ENCODE data around the gene APPBP2. TPM values are rescaled to one million over a fixed set of nuclear protein-coding genes. Genes with fewer than 3 reads are reported as not detected.
"Not testable (repeated sequence)": the region's sequence is repeated elsewhere in the genome, so short reads cannot be mapped to it uniquely, and the experiment has no call there.

The APPBP2 gene
- total RNA-seq, 1 experiment from 2014 or later, result 33.1 TPM

DNA sequence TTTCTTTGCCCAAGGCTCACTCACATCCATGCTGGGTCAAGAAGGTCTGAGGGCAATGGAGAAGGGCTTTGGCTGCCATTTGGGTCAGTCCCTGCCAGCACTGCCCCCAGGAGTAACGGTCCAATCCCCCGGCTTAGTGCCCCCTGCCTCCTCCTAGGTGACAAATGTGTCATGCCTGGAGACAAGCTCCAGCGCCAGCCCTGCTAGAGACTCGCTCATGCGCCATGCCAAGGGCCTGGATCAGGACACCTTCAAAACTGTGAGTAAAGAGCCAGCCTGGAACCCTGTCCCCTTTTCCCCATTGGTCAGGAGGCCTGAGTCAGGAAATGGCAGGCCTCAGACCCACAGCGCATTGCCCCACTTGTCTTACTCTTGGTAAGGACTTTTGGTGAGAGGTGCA lies 100.4 kb downstream of the APPBP2 start:
- BruUV-seq (replicated peaks), result no TSS peak
- H3K4me1 Mint-ChIP-seq (ENCODE audit: insufficient read depth, unreplicated experiment), result no peaks in the 10 kb centered on the region
- intact Hi-C loops (cut with micrococcal nuclease), result no loop called here
- H3K27ac Mint-ChIP-seq (ENCODE audit: low read depth, unreplicated experiment), result no peak overlapping the region
- H3K27me3 Mint-ChIP-seq (ENCODE audit: insufficient read depth, unreplicated experiment), result no peaks in the 10 kb centered on the region
- no peak overlapping the region for H3K4me3 Mint-ChIP-seq (ENCODE audit: unreplicated experiment)
- CTCF ChIA-PET, result interaction anchor here (0.6 to 0.9 kb wide), 2 partner anchors 194 to 201 kb away, joined by 5 read pairs; no protein-coding TSS in a partner anchor
- H3K9me3 Mint-ChIP-seq (ENCODE audit: unreplicated experiment), result no peaks in the 10 kb centered on the region
- no peak for TF ChIP-seq CTCF (IDR thresholded peaks at IDR 0.05; ENCODE audit: unreplicated experiment)
- no peaks in the 10 kb centered on the region for H3K36me3 Mint-ChIP-seq (ENCODE audit: insufficient read depth, unreplicated experiment)
- POLR2A ChIA-PET, result no interaction called here
- no peak for DNase-seq (ENCODE audit: unreplicated experiment)

- Mint-ChIP-seq H3K27ac (ENCODE audit: low read depth, unreplicated experiment) (no peak overlapping the region), H3K9me3 (ENCODE audit: unreplicated experiment) (no peaks in the 10 kb centered on the region), H3K4me3 (ENCODE audit: unreplicated experiment) (no peak overlapping the region), H3K36me3 (ENCODE audit: insufficient read depth, unreplicated experiment) (no peaks in the 10 kb centered on the region), H3K4me1 (ENCODE audit: insufficient read depth, unreplicated experiment) (no peaks in the 10 kb centered on the region), H3K27me3 (ENCODE audit: insufficient read depth, unreplicated experiment) (no peaks in the 10 kb centered on the region)
- TF ChIP-seq CTCF (IDR thresholded peaks at IDR 0.05; ENCODE audit: unreplicated experiment), result no peak
- BruUV-seq (replicated peaks), result no TSS peak
- ChIA-PET POLR2A (interaction anchor here (0.6 to 0.9 kb wide), 2 partner anchors 70 to 172 kb away, joined by 3 read pairs; no protein-coding TSS in a partner anchor), CTCF (interaction anchor here (0.6 to 0.7 kb wide), 2 partner anchors 11 to 161 kb away, joined by 3 read pairs; no protein-coding TSS in a partner anchor)
- intact Hi-C loops (cut with micrococcal nuclease), result no loop called here
- DNase-seq (ENCODE audit: unreplicated experiment), result no peak
Observed at GRCh38 chr17:60423865-60424264, 102.2 kb downstream of the APPBP2 start.

DNA sequence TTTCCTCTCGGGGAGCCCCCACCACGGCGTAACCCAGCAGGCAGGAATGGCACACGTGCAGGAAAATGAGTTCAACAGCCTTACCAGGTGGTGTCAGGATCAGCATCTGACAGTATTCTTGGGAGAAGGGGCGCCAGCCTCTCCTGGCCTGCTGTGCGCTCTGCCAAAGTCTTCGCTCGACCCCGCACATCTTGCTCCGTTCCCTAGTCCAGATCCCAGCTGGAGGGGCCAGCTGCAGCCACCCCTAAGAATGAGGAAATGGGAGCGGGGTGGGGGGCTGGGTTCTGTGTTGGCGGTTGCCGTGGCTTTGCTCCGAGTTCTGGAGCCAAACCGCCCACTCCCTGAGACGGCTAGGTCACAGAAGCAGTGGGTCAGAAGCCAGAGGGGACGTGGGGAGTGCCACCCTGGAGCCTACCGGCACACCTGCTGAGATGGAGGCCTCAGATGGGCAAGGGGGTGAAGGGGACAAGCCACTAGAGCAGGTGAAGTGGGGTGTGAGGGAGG lies 103.8 kb downstream of the APPBP2 start, which contains the start of gene CHCT1:
Gene CHCT1 (plus strand): TSS at position 328 of the 504 bp plus-strand sequence. CDS start 104 bp downstream, at position 432.
- no peak for DNase-seq (ENCODE audit: unreplicated experiment)
- H3K27me3 Mint-ChIP-seq (ENCODE audit: insufficient read depth, unreplicated experiment), result no peaks in the 10 kb centered on the region
- ChIA-PET CTCF (no interaction called here), POLR2A (no interaction called here)
- no peak within 1 kb of the TSS for H3K4me3 Mint-ChIP-seq (ENCODE audit: unreplicated experiment)
- H3K4me1 Mint-ChIP-seq (ENCODE audit: insufficient read depth, unreplicated experiment), result no peaks in the 10 kb centered on the region
- no peak for TF ChIP-seq CTCF (IDR thresholded peaks at IDR 0.05; ENCODE audit: unreplicated experiment)
- H3K27ac Mint-ChIP-seq (ENCODE audit: low read depth, unreplicated experiment), result no peak within 1 kb of the TSS
- no TSS peak for BruUV-seq (replicated peaks)
- intact Hi-C loops (cut with micrococcal nuclease), result no loop called here
- no peaks in the 10 kb centered on the region for H3K36me3 Mint-ChIP-seq (ENCODE audit: insufficient read depth, unreplicated experiment)
- no peaks in the 10 kb centered on the region for H3K9me3 Mint-ChIP-seq (ENCODE audit: unreplicated experiment)

DNA sequence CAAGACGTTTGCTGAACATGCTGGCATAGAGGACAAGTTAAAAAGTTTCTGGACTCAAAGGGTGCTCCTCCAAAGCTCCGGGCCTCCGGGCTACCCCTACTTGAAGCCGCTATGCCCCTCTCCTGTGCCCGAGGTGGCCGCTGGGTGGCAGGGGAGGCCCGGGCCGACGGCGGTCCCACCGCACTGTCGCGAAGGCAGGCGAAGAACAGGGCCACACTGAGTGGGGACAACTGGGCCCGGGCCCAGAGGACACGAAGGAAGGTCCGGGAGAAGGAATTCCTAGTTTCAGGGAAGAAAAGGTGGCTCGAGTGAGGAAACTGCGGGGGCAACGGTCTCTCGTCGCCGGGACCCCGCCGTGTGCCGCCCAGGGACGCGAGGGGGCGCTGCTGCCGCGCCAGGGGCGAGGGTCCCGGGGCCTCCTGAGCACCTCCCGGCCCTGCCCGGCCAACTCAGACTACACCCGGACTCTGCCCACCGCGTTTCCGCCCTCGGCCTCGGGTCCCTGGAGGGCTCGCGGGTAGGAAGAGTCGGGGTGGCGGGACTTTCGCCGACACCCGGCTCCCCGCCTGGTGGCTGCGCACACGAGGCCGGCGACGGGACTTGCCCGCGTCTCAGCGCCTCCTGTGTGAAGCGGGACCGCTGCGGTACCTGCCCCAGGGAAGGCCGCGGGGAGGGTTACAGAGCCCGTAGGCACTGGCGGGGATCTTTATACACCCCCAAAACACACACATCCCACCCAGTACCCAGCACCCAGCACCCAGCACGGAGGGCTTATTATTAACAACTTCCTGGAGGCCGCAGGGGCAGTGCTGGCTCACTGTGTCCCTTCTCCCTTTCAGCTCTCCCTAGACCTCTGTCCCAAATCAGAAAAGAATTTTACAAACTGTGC lies 104.5 kb downstream of the APPBP2 start:
- Mint-ChIP-seq H3K4me3 (ENCODE audit: unreplicated experiment) (no peak overlapping the region), H3K9me3 (ENCODE audit: unreplicated experiment) (no peaks in the 10 kb centered on the region), H3K36me3 (ENCODE audit: insufficient read depth, unreplicated experiment) (no peaks in the 10 kb centered on the region), H3K27ac (ENCODE audit: low read depth, unreplicated experiment) (no peak overlapping the region), H3K27me3 (ENCODE audit: insufficient read depth, unreplicated experiment) (no peaks in the 10 kb centered on the region), H3K4me1 (ENCODE audit: insufficient read depth, unreplicated experiment) (no peaks in the 10 kb centered on the region)
- intact Hi-C loops (cut with micrococcal nuclease), result no loop called here
- no TSS peak for BruUV-seq (replicated peaks)
- no peak for DNase-seq (ENCODE audit: unreplicated experiment)
- CTCF ChIA-PET, result interaction anchor here (0.7 kb wide), 2 partner anchors 95 to 283 kb away, joined by 3 to 4 read pairs; no protein-coding TSS in a partner anchor
- POLR2A ChIA-PET, result interaction anchor here (0.6 kb wide), 1 partner anchor 29 kb away, joined by 3 read pairs; the partner anchor contains the start of gene USP32
- TF ChIP-seq CTCF (IDR thresholded peaks at IDR 0.05; ENCODE audit: unreplicated experiment), result peak; percentile 14

- CTCF ChIA-PET; DNase-seq (ENCODE audit: unreplicated experiment); H3K36me3 Mint-ChIP-seq (ENCODE audit: insufficient read depth, unreplicated experiment); H3K4me1 Mint-ChIP-seq (ENCODE audit: insufficient read depth, unreplicated experiment); H3K4me3 Mint-ChIP-seq (ENCODE audit: unreplicated experiment); BruUV-seq (replicated peaks); H3K9me3 Mint-ChIP-seq (ENCODE audit: unreplicated experiment); intact Hi-C loops (cut with micrococcal nuclease); H3K27me3 Mint-ChIP-seq (ENCODE audit: insufficient read depth, unreplicated experiment); POLR2A ChIA-PET; H3K27ac Mint-ChIP-seq (ENCODE audit: low read depth, unreplicated experiment): not testable (repeated sequence)
Observed at GRCh38 chr17:60419875-60420274, 106.2 kb downstream of the APPBP2 start.

DNA sequence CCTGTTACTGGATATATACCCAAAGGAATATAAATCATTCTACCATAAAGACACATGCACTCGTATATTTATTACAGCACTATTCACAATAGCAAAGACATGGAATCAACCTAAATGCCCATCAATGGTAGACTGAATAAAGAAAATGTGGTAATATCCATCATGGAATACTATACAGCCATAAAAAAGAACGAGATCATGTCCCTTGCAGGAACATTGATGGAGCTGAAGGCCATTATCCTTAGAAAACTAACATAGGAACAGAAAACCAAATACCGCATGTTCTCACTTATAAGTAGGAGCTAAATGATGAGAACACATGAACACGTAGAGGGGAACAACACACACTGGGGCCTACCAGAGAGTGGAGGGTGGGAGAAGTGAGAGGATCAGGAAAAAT lies 107.0 kb downstream of the APPBP2 start:
- H3K4me3 Mint-ChIP-seq (ENCODE audit: unreplicated experiment); H3K9me3 Mint-ChIP-seq (ENCODE audit: unreplicated experiment); DNase-seq (ENCODE audit: unreplicated experiment); POLR2A ChIA-PET; H3K36me3 Mint-ChIP-seq (ENCODE audit: insufficient read depth, unreplicated experiment); H3K4me1 Mint-ChIP-seq (ENCODE audit: insufficient read depth, unreplicated experiment); intact Hi-C loops (cut with micrococcal nuclease); H3K27ac Mint-ChIP-seq (ENCODE audit: low read depth, unreplicated experiment); H3K27me3 Mint-ChIP-seq (ENCODE audit: insufficient read depth, unreplicated experiment); BruUV-seq (replicated peaks): not testable (repeated sequence)
- CTCF ChIA-PET, result interaction anchor here (0.8 kb wide), 1 partner anchor 9 kb away, joined by 3 read pairs; no protein-coding TSS in a partner anchor

Measured in MCF 10A (cell line).